GM23338 (cell line): ENCODE measurements around the gene TRIM71. TPM values are rescaled to one million over a fixed set of nuclear protein-coding genes. Genes with fewer than 3 reads are reported as not detected.

Experiments
- ATAC-seq: fragments of 200-7000 bp; cut with Tn5 transposase; 3 replicates; pipeline ENCODE4 v1.9.1; 2020
- DNase-seq: peaks from one replicate; pipeline ENCODE4 v3.0.0-alpha.2; 2015; ENCODE audit warnings: low spot score
- H2AFZ ChIP-seq: fragments of 200-600 bp; sonication (generic); 2 replicates; pipeline ENCODE4 v1.8.0; 2016; ENCODE audit warnings: antibody characterized with exemption, mild to moderate bottlenecking, moderate library complexity
- H3F3A ChIP-seq: fragments of 200-600 bp; sonication (generic); replicated peaks from 2 replicates; pipeline ENCODE4 v1.8.0; 2017; ENCODE audit warnings: antibody characterized with exemption, mixed run types, low read depth
- H3K27ac ChIP-seq: fragments of 200-600 bp; sonication (generic); 2 replicates; pipeline ENCODE4 v1.6.1; 2016; ENCODE audit warnings: low read depth
- H3K27me3 ChIP-seq: fragments of 200-600 bp; sonication (generic); 2 replicates; pipeline ENCODE4 v1.8.0; 2016; ENCODE audit warnings: mild to moderate bottlenecking, mixed run types, moderate library complexity; ENCODE audit not compliant: insufficient read depth
- H3K36me3 ChIP-seq: fragments of 200-600 bp; sonication (generic); 2 replicates; pipeline ENCODE4 v1.8.0; 2016; ENCODE audit warnings: mild to moderate bottlenecking; ENCODE audit not compliant: insufficient read depth
- H3K4me1 ChIP-seq: fragments of 200-600 bp; sonication (generic); 2 replicates; pipeline ENCODE4 v1.8.0; 2016; ENCODE audit warnings: mild to moderate bottlenecking, moderate library complexity; ENCODE audit not compliant: insufficient read depth
- H3K4me2 ChIP-seq: fragments of 200-600 bp; sonication (generic); 2 replicates; pipeline ENCODE4 v1.7.1; 2017; ENCODE audit warnings: mixed run types
- H3K4me3 ChIP-seq: fragments of 200-600 bp; sonication (generic); 2 replicates; pipeline ENCODE4 v1.6.1; 2016; ENCODE audit warnings: mixed run types
- H3K79me2 ChIP-seq: fragments of 200-600 bp; sonication (generic); replicated peaks from 2 replicates; pipeline ENCODE4 v1.8.0; 2017; ENCODE audit warnings: mild to moderate bottlenecking; ENCODE audit not compliant: insufficient read depth
- H3K9me2 ChIP-seq: fragments of 200-600 bp; sonication (generic); 2 replicates; pipeline ENCODE4 v1.8.0; 2017; ENCODE audit not compliant: insufficient read depth
- H4K20me1 ChIP-seq: fragments of 200-600 bp; sonication (generic); replicated peaks from 2 replicates; pipeline ENCODE4 v1.8.0; 2017; ENCODE audit warnings: mild to moderate bottlenecking; ENCODE audit not compliant: insufficient read depth
- H3K27ac Mint-ChIP-seq: 2 replicates; pipeline ENCODE4 v1.8.0; 2020; ENCODE audit warnings: inconsistent platforms, mild to moderate bottlenecking, moderate library complexity, mixed read lengths
- H3K27me3 Mint-ChIP-seq: 3 replicates; pipeline ENCODE4 v1.8.0; 2022; ENCODE audit warnings: low read depth, mild to moderate bottlenecking, moderate library complexity, mixed read lengths, inconsistent platforms; ENCODE audit not compliant: insufficient read depth, poor library complexity
- H3K36me3 Mint-ChIP-seq: 3 replicates; pipeline ENCODE4 v1.8.0; 2021; ENCODE audit warnings: low read depth, mild to moderate bottlenecking, inconsistent platforms, moderate library complexity, mixed read lengths
- H3K4me1 Mint-ChIP-seq: 3 replicates; pipeline ENCODE4 v1.8.0; 2020; ENCODE audit warnings: mild to moderate bottlenecking, inconsistent platforms, mixed read lengths
- H3K4me3 Mint-ChIP-seq: 3 replicates; pipeline ENCODE4 v1.8.0; 2021; ENCODE audit warnings: moderate library complexity, mild to moderate bottlenecking, inconsistent platforms, mixed read lengths
- H3K9me3 Mint-ChIP-seq: 3 replicates; pipeline ENCODE4 v1.8.0; 2020; ENCODE audit warnings: moderate library complexity, mild to moderate bottlenecking, inconsistent platforms, mixed read lengths
- NANOG ChIP-seq: IDR thresholded peaks from 2 replicates; pipeline ENCODE4 v1.6.1; 2016; ENCODE audit warnings: antibody characterized with exemption, borderline replicate concordance
- REST ChIP-seq: IDR thresholded peaks from one replicate; pipeline ENCODE4 v1.6.1; 2018; ENCODE audit warnings: antibody characterized with exemption; ENCODE audit not compliant: unreplicated experiment
- STAT1 ChIP-seq: IDR thresholded peaks from one replicate; pipeline ENCODE4 v1.6.1; 2016; ENCODE audit warnings: antibody characterized with exemption; ENCODE audit not compliant: unreplicated experiment
- ZNF331 ChIP-seq: fragments of 250-450 bp; sonication (Bioruptor Pico); IDR thresholded peaks from 2 replicates; pipeline ENCODE4 v1.5.0; 2020; ENCODE audit warnings: low read depth, mild to moderate bottlenecking, moderate library complexity
- ZNF462 ChIP-seq: fragments of 250-450 bp; sonication (Bioruptor Pico); IDR thresholded peaks from 2 replicates; pipeline ENCODE4 v1.5.0; 2020; ENCODE audit warnings: mild to moderate bottlenecking, moderate library complexity
- polyA plus RNA-seq: library from polyadenylated mRNA; unstranded; fragments of >200 nt; fragmentation: Nextera tagmentation; extraction: Ambion mirVana; gene quantifications from 2 replicates; pipeline ENCODE4 v1.2.1, GENCODE V29; 2016
- total RNA-seq: library from RNA; depleted of rRNA; stranded (reverse); fragments of >200 nt; shearing (Covaris generic); gene quantifications from 2 replicates; pipeline ENCODE4 v1.2.3, GENCODE V29; 2014

TRIM71 gene
- total and polyA plus RNA-seq, 2 experiments from 2014 or later: 71.5 to 346 TPM

GRCh38 chr3:32850226-32850625 is 32.4 kb downstream of the TRIM71 start (continued):
- TF ChIP-seq ZNF462 (CRISPR knock-in tag) (no peak), ZNF331 (CRISPR knock-in tag) (no peak), REST (no peak), NANOG (no peak)

GRCh38 chr3:32850636-32851035 is 32.8 kb downstream of the TRIM71 start:
- H3F3A ChIP-seq: peaks cover 37% of the 10 kb centered on the region
- peaks cover 10% of the 10 kb centered on the region; the same call in 1 of the 2 replicates for H3K36me3 ChIP-seq
- no peaks in the 10 kb centered on the region for H3K9me3 Mint-ChIP-seq
- peak overlapping the region; percentile 48 for H3K4me3 Mint-ChIP-seq
- peak overlapping the region; percentile 42 for H3K27ac Mint-ChIP-seq
- peaks cover 99% of the 10 kb centered on the region for H3K4me1 ChIP-seq
- H3K27me3 Mint-ChIP-seq: peaks cover 50% of the 10 kb centered on the region
- peaks cover 98% of the 10 kb centered on the region for H4K20me1 ChIP-seq
- H3K79me2 ChIP-seq: peaks cover 100% of the 10 kb centered on the region
- peak overlapping the region; percentile 29; the same call in 1 of the 2 replicates for H3K27ac ChIP-seq
- ATAC-seq (no peak; the same call in 2 of the 3 replicates), DNase-seq (no peak)
- H3K27me3 ChIP-seq: no peaks in the 10 kb centered on the region
- H3K9me2 ChIP-seq: no peaks in the 10 kb centered on the region
- peaks cover 43% of the 10 kb centered on the region for H3K36me3 Mint-ChIP-seq
- no peak overlapping the region for H2AFZ ChIP-seq
- peak overlapping the region; percentile 76 for H3K4me2 ChIP-seq
- H3K4me3 ChIP-seq: peak overlapping the region; percentile 46
- no peak for TF ChIP-seq STAT1
- H3K4me1 Mint-ChIP-seq: peaks cover 92% of the 10 kb centered on the region
